22Rv1 (cell line): ENCODE measurements around the gene UCKL1.

Experiments used
- H3K27ac ChIP-seq: fragments of 450-650 bp; 2 replicates; pipeline ENCODE4 v1.5.1; 2017
- CTCF ChIP-seq: fragments of 450-650 bp; IDR thresholded peaks from 2 replicates; pipeline ENCODE4 v1.5.1; 2017; ENCODE audit warnings: mild to moderate bottlenecking
- ZFX ChIP-seq: fragments of 450-650 bp; IDR thresholded peaks from 2 replicates; pipeline ENCODE4 v1.6.1; 2017; ENCODE audit warnings: antibody characterized with exemption, borderline replicate concordance

Gene UCKL1

GRCh38 chr20:63946986-63947637 lies 9.1 kb downstream of the UCKL1 start:
- peak overlapping the region; percentile 83 for H3K27ac ChIP-seq
- no peak for TF ChIP-seq ZFX
- no peak for TF ChIP-seq CTCF

- peak overlapping the region; percentile 83 for H3K27ac ChIP-seq
- TF ChIP-seq ZFX, result no peak
- TF ChIP-seq CTCF, result no peak
These were observed 10.0 kb downstream of the UCKL1 start for GRCh38 chr20:63945921-63946920.

GRCh38 chr20:63945031-63945658 lies 11.1 kb downstream of the UCKL1 start:
- H3K27ac ChIP-seq, result no peak overlapping the region

GRCh38 chr20:63944078-63944941 lies 11.9 kb downstream of the UCKL1 start:
- TF ChIP-seq CTCF, result no peak
- no peak for TF ChIP-seq ZFX
- H3K27ac ChIP-seq, result 0 out of 2 replicates have a peak overlapping the region, but pooled peaks have one; percentile 59

More at GRCh38 chr20:63945031-63945658, 11.1 kb downstream of the UCKL1 start:
- no peak for TF ChIP-seq CTCF
- no peak for TF ChIP-seq ZFX

GRCh38 chr20:63943808-63944077 lies 12.5 kb downstream of the UCKL1 start:
- TF ChIP-seq ZFX, result no peak
- no peak for TF ChIP-seq CTCF
- peak overlapping the region; percentile 59; the same call in 1 of the 2 replicates for H3K27ac ChIP-seq

GRCh38 chr20:63942969-63943807 lies 13.0 kb downstream of the UCKL1 start:
- H3K27ac ChIP-seq, result peak overlapping the region; percentile 59
- TF ChIP-seq ZFX (no peak), CTCF (no peak)
